ENCODE measurements around the gene ALPG. TPM values are rescaled to one million over a fixed set of nuclear protein-coding genes. Genes with fewer than 3 reads are reported as not detected.

ALPG gene
- total RNA-seq, 1 experiment from 2014 or later = 0.10 TPM

GRCh38 chr2:232458051-232458660, 51.5 kb downstream of the ALPG start:
- Histone ChIP-seq H3K79me2 (ENCODE audit: insufficient read depth, low read length) (no peaks in the 10 kb centered on the region), H3K27ac (ENCODE audit: low read depth, low read length) (no peak overlapping the region), H3K4me3 (replicated peaks in 1 of 2; ENCODE audit: low read depth in 1 of 2, low read length in 2 of 2) (no peak overlapping the region), H4K20me1 (ENCODE audit: insufficient read depth) (no peaks in the 10 kb centered on the region), H3K9me2 (ENCODE audit: insufficient read depth) (no peaks in the 10 kb centered on the region), H2AFZ (ENCODE audit: low read depth, low read length, poor library complexity, severe bottlenecking) (no peak overlapping the region), H3K9ac (ENCODE audit: low read length) (no peak overlapping the region), H3K4me1 (ENCODE audit: control insufficient read depth in 1 of 2, insufficient read depth in 2 of 2, low read length in 2 of 2) (no peaks in the 10 kb centered on the region), H3K36me3 (ENCODE audit: control insufficient read depth in 1 of 2, insufficient read depth in 2 of 2, low read length in 2 of 2) (no peaks in the 10 kb centered on the region), H3K27me3 (ENCODE audit: insufficient read depth, low read length) (no peaks in the 10 kb centered on the region; the same call in 1 of the 2 replicates), H3K9me3 (ENCODE audit: control insufficient read depth in 1 of 2, insufficient read depth in 1 of 2, low read depth in 1 of 2, low read length in 2 of 2) (no peaks in the 10 kb centered on the region), H3K4me2 (ENCODE audit: low read length) (no peak overlapping the region)
- no TSS peak for BruUV-seq (replicated peaks)
- POLR2A ChIA-PET = no interaction called here
- CTCF ChIA-PET = interaction anchor here (0.6 kb wide), 1 partner anchor 893 kb away, joined by 3 read pairs; no protein-coding TSS in a partner anchor
- TF ChIP-seq, protein P1, sequence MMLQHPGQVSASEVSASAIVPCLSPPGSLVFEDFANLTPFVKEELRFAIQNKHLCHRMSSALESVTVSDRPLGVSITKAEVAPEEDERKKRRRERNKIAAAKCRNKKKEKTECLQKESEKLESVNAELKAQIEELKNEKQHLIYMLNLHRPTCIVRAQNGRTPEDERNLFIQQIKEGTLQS (IDR thresholded peaks at IDR 0.05) = no peak
- TF ChIP-seq ZNF274 (IDR thresholded peaks at IDR 0.05; ENCODE audit: low read depth, low read length) (no peak), ELF1 (IDR thresholded peaks at IDR 0.05; ENCODE audit: borderline replicate concordance, low read depth) (no peak), FOSL1 (IDR thresholded peaks at IDR 0.05; ENCODE audit: low read depth) (no peak), YY1 (IDR thresholded peaks at IDR 0.05; ENCODE audit: extremely low read depth, insufficient replicate concordance, low read depth, low read length) (no peak), ZBTB33 (IDR thresholded peaks at IDR 0.05; ENCODE audit: extremely low read depth, insufficient replicate concordance, low read length) (no peak), SIN3A (IDR thresholded peaks at IDR 0.05; ENCODE audit: low read depth) (no peak), POLR2A (IDR thresholded peaks at IDR 0.05; ENCODE audit: borderline replicate concordance, extremely low read depth, insufficient read depth, insufficient read length) (no peak), CTCF (IDR thresholded peaks at IDR 0.05 in 2 of 3, conservative IDR thresholded peaks at IDR 0.05 in 1 of 3; ENCODE audit: borderline replicate concordance in 1 of 3, insufficient read depth in 1 of 3, low read depth in 2 of 3, low read length in 2 of 3) (no peak), EGR1 (IDR thresholded peaks at IDR 0.05; ENCODE audit: low read depth) (no peak), REST (IDR thresholded peaks at IDR 0.05; ENCODE audit: low read depth) (no peak), EZH2 (IDR thresholded peaks at IDR 0.05) (no peak)
- intact Hi-C loops (cut with micrococcal nuclease) = no loop called here
- no peak for DNase-seq (ENCODE audit: low read depth, low spot score)
- RAD21 ChIA-PET (ENCODE audit: low non-redundant PET in 1 of 2, low total read pairs in 2 of 2, uncharacterized antibody in 2 of 2, unreplicated experiment in 2 of 2) = no interaction called here
- no peak for ATAC-seq

All from HCT116 (cell line).